Left forelimb (tissue), 1 donor: ENCODE measurements around the gene MCEMP1.
A peak's percentile ranks its signal among the peaks of the same experiment; 100 is the strongest.

Source experiments
- DNase-seq: peaks from one replicate; pipeline ENCODE4 v3.0.0-alpha.2; 2018; ENCODE audit warnings: low spot score

MCEMP1 gene

GRCh38 chr19:7676854-7677253, at the start of gene MCEMP1:
MCEMP1 (plus strand) TSS chr19:7677090; CDS start chr19:7677121, 31 bp downstream.
- no peak for DNase-seq

GRCh38 chr19:7627166-7627565, 49.7 kb upstream of the MCEMP1 start:
- no peak for DNase-seq

- DNase-seq: no peak
These were observed 48.1 kb upstream of the MCEMP1 start for GRCh38 chr19:7628589-7629311.

- peak; percentile 97 for DNase-seq
These were observed 47.4 kb upstream of the MCEMP1 start, which contains the start of the genes PET100 and XAB2 for GRCh38 chr19:7629347-7630054. PET100 (plus strand) TSS chr19:7629793; CDS start chr19:7629834, 41 bp downstream. XAB2 (minus strand) TSS chr19:7629545; CDS start chr19:7629527, 18 bp downstream.

GRCh38 chr19:7631577-7631976, 45.3 kb upstream of the MCEMP1 start:
- no peak for DNase-seq

GRCh38 chr19:7632340-7633203, 44.3 kb upstream of the MCEMP1 start:
- DNase-seq: no peak

DNA sequence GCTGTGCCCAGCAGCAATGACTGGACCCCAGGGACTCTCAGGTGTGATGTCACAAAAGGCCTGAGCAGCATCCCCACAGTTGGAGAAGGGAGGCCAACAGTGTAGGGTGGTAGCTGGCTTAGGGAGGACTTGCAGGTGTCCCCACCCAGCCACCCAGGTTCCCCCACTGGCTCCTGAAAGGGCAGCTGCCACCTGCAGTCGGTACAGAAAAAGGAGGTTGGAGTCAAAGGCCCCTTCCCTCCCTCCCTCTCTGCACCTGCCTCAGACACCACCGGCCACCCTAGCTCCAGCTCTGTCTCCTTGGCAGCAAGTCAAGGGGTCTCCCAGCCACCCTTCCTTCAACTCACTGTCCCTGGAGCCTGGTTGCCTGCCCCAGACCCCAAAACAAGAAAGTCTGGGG, 43.2 kb upstream of the MCEMP1 start, which contains the start of gene PCP2:
Gene PCP2 (minus strand): TSS at position 22 of the 400 bp plus-strand sequence. CDS start 262 bp downstream, outside the sequence.
- no peak for DNase-seq

DNA sequence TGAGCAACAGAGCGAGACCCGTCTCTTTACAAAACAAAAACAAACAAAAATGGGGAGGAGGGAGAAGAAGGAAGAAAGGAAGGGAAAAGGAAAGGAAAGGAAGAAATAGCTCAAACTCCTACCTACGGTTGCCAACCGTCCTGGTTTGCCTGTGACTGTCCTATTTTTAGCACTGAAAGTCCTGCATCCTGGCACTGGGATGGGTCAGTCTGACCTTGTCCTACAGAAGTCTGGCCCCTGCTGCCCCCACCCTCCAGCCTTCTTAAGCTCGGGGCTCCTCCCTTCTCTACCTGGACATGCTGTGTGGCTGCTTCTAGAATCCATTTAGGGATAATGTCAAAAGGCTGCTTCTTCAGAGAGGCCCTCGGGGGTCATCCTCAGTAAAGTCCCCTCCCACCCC, 41.2 kb upstream of the MCEMP1 start:
- DNase-seq: no peak

- no peak for DNase-seq
These were observed 40.6 kb upstream of the MCEMP1 start for GRCh38 chr19:7636317-7636690.

DNA sequence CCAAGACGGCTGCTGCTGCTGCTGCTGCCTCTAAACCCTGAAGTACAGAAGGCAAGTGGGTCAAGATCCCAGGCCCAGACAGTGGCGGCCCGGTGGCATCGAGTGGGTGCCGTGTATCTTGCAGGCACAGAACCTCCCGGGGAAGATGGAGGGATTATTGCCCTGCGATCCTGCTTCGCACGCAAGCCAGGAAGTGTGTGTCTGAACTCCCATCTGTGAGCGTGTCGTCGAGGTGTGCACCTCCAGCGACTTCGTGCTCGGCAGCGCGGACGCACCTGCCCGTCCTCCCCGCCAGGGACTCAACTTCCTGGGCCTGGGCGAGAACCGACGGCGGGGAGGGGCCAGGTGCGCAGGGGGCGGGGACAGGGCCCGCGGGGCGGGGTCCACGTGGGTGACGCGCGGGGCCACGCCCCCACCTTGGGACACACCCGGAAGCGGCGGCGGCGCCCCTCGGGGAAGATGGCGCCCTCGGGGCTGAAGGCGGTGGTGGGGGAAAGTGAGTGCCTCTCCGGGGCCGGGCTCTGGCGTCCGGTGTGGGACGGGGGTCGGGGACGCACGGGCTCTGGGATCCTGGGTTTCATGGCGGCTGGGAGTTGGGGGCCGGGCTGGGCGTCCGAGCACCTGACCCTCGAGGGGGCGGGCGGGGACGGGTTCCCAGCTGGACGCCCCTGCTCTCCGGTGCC, 40.1 kb upstream of the MCEMP1 start, which contains the start of gene STXBP2:
Gene STXBP2 (plus strand): TSS at position 420 of the 683 bp plus-strand sequence. CDS start 40 bp downstream, at position 460.
- no peak for DNase-seq

- no peak for DNase-seq
These were observed 39.3 kb upstream of the MCEMP1 start for GRCh38 chr19:7637374-7638256.

GRCh38 chr19:7638802-7639465, 38.0 kb upstream of the MCEMP1 start:
- no peak for DNase-seq

DNA sequence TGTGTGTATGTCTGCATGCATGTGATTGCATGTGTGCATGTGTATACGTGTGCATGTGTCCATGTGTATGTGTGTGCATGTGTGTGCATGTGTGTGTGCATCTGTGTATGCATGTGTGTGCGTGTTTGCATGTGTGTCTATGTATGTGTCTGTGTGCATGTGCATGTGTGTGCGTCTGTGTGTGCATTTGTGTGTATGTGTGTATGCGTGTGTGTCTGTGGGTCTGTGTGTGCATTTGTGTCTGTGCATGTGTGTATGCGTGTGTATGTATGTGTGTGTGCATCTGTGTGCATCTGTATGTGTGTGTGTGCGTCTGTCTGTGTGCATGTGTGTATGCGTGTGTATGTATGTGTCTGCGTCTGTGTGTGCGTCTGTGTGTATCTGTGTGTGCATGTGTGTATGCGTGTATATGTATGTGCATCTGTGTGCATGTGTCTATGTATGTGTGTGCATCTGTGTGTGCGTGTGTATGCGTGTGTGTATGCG, 37.0 kb upstream of the MCEMP1 start:
- no peak for DNase-seq

- no peak for DNase-seq
These were observed 36.1 kb upstream of the MCEMP1 start for GRCh38 chr19:7640803-7641202.

GRCh38 chr19:7641290-7642276, 35.3 kb upstream of the MCEMP1 start:
- DNase-seq: no peak

DNA sequence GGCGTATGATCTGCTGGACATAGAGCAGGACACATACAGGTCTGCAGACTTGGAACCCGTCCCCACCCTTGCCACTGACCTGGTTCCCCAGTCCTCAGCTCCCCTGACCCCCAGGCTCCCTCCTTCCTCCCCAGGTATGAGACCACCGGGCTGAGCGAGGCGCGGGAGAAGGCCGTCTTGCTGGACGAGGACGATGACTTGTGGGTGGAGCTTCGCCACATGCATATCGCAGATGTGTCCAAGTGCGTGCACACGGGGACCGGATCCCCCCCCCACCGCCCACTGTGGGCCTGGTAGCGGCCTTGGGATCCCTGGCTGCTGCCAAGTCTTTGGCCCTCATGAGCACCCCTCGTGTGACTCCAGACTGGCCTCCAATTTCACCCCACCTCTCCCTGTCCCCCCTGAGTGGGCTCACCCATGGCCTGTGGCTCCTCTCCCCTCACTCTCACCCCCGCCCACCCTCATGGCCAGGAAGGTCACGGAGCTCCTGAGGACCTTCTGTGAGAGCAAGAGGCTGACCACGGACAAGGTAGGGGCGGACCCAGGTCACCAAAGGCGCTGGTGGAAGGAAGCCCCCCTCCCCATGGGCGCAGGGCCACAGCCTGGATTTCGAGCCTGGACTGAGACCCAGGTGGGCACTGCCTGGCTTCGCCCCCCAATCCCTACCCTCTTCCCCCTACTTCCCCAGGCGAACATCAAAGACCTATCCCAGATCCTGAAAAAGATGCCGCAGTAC, 34.4 kb upstream of the MCEMP1 start:
- no peak for DNase-seq

DNA sequence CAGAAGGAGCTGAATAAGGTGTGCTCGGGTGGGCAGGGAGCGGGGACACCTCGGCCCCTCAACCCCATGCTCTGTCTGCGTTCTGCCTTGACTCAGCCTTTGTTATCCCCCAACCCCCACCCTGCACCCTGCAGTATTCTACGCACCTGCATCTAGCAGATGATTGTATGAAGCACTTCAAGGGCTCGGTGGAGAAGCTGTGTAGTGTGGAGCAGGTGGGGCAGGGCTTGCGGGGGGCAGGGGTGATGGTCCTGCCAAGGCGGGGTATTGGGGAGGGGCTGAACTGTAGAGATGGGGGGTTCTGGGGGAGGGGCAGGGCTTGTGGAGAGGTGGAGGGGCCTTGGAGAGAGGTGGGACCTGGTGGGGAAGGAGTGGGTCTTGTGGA, 33.9 kb upstream of the MCEMP1 start:
- no peak for DNase-seq
